Fibroblast of skin of right biceps (primary cell): ENCODE results near the gene COPG2.
A peak's percentile ranks its signal among the peaks of the same experiment; 100 is the strongest.
"Not testable (repeated sequence)": the region's sequence is repeated elsewhere in the genome, so short reads cannot be mapped to it uniquely, and the experiment has no call there.

Experiments used
- DNase-seq: peaks from one replicate; pipeline ENCODE4 v3.0.0-alpha.2; 2013

The COPG2 gene

GRCh38 chr7:130554481-130554880 is 114.1 kb downstream of the COPG2 start:
- DNase-seq, result no peak

- DNase-seq, result no peak
Observed at GRCh38 chr7:130553398-130554029, 115.0 kb downstream of the COPG2 start.

GRCh38 chr7:130544356-130544755 is 124.2 kb downstream of the COPG2 start:
- DNase-seq, result no peak

- no peak for DNase-seq
Observed at GRCh38 chr7:130543487-130544010, 125.0 kb downstream of the COPG2 start.

- not testable (repeated sequence) for DNase-seq
Observed at GRCh38 chr7:130542297-130542696, 126.3 kb downstream of the COPG2 start.

- DNase-seq, result not testable (repeated sequence)
Observed at GRCh38 chr7:130541287-130541686, 127.3 kb downstream of the COPG2 start.

GRCh38 chr7:130537894-130538293 is 130.7 kb downstream of the COPG2 start:
- DNase-seq, result not testable (repeated sequence)

- DNase-seq, result no peak
Observed at GRCh38 chr7:130529417-130529816, 139.1 kb downstream of the COPG2 start.

- not testable (repeated sequence) for DNase-seq
Observed at GRCh38 chr7:130527752-130528355, 140.7 kb downstream of the COPG2 start.

GRCh38 chr7:130524628-130525027 is 143.9 kb downstream of the COPG2 start:
- no peak for DNase-seq

GRCh38 chr7:130523519-130524125 is 144.9 kb downstream of the COPG2 start:
- DNase-seq, result not testable (repeated sequence)

- no peak for DNase-seq
Observed at GRCh38 chr7:130521258-130521951, 147.1 kb downstream of the COPG2 start.

GRCh38 chr7:130515315-130516040 is 153.1 kb downstream of the COPG2 start:
- DNase-seq, result no peak

- DNase-seq, result no peak
Observed at GRCh38 chr7:130513447-130513846, 155.1 kb downstream of the COPG2 start.

GRCh38 chr7:130512038-130512437 is 156.5 kb downstream of the COPG2 start:
- not testable (repeated sequence) for DNase-seq

GRCh38 chr7:130506358-130506757 is 162.2 kb downstream of the COPG2 start:
- DNase-seq, result no peak

GRCh38 chr7:130505753-130506152 is 162.8 kb downstream of the COPG2 start:
- peak; percentile 55 for DNase-seq

- no peak for DNase-seq
Observed at GRCh38 chr7:130500910-130501309, 167.6 kb downstream of the COPG2 start.

- no peak for DNase-seq
Observed at GRCh38 chr7:130500463-130500862, 168.1 kb downstream of the COPG2 start.

- no peak for DNase-seq
Observed at GRCh38 chr7:130494431-130494858, 174.1 kb downstream of the COPG2 start.

GRCh38 chr7:130493275-130493873 is 175.2 kb downstream of the COPG2 start:
- peak; percentile 52 for DNase-seq
